ENCODE measurements around the gene PPARGC1A.

Gene PPARGC1A

DNA sequence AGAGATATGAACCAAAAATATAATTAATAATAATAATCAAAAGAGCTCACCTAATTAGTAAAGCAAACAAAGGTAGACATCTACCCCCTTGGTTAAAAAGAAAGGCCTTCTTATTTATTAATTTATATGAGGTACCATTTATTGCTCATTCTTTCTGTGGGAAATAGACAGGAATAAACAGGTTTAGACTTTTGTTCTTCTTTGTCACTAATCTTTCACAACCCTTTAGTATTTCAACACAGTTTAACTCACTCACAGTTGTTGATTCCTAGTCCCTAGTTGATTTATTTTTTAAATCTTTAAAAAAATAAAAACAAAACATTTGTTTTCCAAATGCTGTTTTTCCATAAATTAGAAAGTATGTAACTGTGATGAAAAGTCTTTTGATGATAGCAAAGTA, 5.6 kb downstream of the PPARGC1A start:
- no peak for TF ChIP-seq TCF12 (IDR thresholded peaks at IDR 0.05; ENCODE audit: low read depth)
- no peak for TF ChIP-seq RAD21 (IDR thresholded peaks at IDR 0.05; ENCODE audit: low read depth)
- TF ChIP-seq EGR1 (IDR thresholded peaks at IDR 0.05): no peak
- TF ChIP-seq FOXM1 (IDR thresholded peaks at IDR 0.05; ENCODE audit: borderline replicate concordance, low read depth): no peak
- TF ChIP-seq, protein P1, sequence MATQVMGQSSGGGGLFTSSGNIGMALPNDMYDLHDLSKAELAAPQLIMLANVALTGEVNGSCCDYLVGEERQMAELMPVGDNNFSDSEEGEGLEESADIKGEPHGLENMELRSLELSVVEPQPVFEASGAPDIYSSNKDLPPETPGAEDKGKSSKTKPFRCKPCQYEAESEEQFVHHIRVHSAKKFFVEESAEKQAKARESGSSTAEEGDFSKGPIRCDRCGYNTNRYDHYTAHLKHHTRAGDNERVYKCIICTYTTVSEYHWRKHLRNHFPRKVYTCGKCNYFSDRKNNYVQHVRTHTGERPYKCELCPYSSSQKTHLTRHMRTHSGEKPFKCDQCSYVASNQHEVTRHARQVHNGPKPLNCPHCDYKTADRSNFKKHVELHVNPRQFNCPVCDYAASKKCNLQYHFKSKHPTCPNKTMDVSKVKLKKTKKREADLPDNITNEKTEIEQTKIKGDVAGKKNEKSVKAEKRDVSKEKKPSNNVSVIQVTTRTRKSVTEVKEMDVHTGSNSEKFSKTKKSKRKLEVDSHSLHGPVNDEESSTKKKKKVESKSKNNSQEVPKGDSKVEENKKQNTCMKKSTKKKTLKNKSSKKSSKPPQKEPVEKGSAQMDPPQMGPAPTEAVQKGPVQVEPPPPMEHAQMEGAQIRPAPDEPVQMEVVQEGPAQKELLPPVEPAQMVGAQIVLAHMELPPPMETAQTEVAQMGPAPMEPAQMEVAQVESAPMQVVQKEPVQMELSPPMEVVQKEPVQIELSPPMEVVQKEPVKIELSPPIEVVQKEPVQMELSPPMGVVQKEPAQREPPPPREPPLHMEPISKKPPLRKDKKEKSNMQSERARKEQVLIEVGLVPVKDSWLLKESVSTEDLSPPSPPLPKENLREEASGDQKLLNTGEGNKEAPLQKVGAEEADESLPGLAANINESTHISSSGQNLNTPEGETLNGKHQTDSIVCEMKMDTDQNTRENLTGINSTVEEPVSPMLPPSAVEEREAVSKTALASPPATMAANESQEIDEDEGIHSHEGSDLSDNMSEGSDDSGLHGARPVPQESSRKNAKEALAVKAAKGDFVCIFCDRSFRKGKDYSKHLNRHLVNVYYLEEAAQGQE (IDR thresholded peaks at IDR 0.05; ENCODE audit: low read depth): no peak
- TF ChIP-seq, protein P2, sequence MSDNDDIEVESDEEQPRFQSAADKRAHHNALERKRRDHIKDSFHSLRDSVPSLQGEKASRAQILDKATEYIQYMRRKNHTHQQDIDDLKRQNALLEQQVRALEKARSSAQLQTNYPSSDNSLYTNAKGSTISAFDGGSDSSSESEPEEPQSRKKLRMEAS (IDR thresholded peaks at IDR 0.05): no peak
- no peak for TF ChIP-seq CEBPB (IDR thresholded peaks at IDR 0.05)
- TF ChIP-seq TAF1 (IDR thresholded peaks at IDR 0.05; ENCODE audit: low read depth): no peak
- TF ChIP-seq YY1 (IDR thresholded peaks at IDR 0.05; ENCODE audit: low read depth): no peak
- TF ChIP-seq, protein P3, sequence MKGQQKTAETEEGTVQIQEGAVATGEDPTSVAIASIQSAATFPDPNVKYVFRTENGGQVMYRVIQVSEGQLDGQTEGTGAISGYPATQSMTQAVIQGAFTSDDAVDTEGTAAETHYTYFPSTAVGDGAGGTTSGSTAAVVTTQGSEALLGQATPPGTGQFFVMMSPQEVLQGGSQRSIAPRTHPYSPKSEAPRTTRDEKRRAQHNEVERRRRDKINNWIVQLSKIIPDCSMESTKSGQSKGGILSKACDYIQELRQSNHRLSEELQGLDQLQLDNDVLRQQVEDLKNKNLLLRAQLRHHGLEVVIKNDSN (IDR thresholded peaks at IDR 0.05): no peak
- no peak for TF ChIP-seq ZBTB7A (IDR thresholded peaks at IDR 0.05; ENCODE audit: low read depth)
- no peak for TF ChIP-seq EP300 (IDR thresholded peaks at IDR 0.05; ENCODE audit: borderline replicate concordance)
- TF ChIP-seq CREB1 (IDR thresholded peaks at IDR 0.05; ENCODE audit: low read depth): no peak
- no peak for TF ChIP-seq NFIC (IDR thresholded peaks at IDR 0.05)
- TF ChIP-seq TEAD4 (IDR thresholded peaks at IDR 0.05): no peak

DNA sequence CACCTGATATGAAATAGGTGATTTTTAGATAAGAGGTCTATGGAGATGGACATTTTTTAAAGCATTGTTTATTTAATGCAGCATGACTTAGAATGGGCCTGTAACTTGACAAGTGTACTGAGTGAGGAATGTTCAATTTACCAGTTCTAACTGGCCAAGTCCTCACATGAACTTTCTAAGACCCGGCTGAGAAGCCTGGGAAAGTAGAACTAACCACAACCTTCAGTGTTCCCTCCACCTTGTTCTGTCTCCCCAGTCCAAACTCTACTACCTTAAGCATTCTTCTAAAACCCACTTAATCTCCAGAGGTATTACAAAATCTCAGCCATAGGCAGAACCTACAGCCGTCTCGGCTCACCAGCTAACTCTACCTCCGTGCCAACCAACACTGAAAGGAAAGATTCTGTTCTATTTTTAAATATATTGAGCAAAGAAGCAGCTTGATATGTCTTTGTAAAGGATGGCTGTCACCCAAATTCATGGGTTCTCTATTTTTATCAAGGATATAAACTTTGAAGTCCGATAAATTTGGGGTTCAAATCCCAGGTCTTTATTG, 6.8 kb downstream of the PPARGC1A start:
- no peak for TF ChIP-seq EGR1 (IDR thresholded peaks at IDR 0.05)
- TF ChIP-seq FOXM1 (IDR thresholded peaks at IDR 0.05; ENCODE audit: borderline replicate concordance, low read depth): no peak
- no peak for TF ChIP-seq CEBPB (IDR thresholded peaks at IDR 0.05)
- TF ChIP-seq, protein P1 (IDR thresholded peaks at IDR 0.05; ENCODE audit: low read depth): no peak
- no peak for TF ChIP-seq CREB1 (IDR thresholded peaks at IDR 0.05; ENCODE audit: low read depth)
- no peak for TF ChIP-seq EP300 (IDR thresholded peaks at IDR 0.05; ENCODE audit: borderline replicate concordance)
- no peak for TF ChIP-seq TAF1 (IDR thresholded peaks at IDR 0.05; ENCODE audit: low read depth)
- no peak for TF ChIP-seq ZBTB7A (IDR thresholded peaks at IDR 0.05; ENCODE audit: low read depth)

DNA sequence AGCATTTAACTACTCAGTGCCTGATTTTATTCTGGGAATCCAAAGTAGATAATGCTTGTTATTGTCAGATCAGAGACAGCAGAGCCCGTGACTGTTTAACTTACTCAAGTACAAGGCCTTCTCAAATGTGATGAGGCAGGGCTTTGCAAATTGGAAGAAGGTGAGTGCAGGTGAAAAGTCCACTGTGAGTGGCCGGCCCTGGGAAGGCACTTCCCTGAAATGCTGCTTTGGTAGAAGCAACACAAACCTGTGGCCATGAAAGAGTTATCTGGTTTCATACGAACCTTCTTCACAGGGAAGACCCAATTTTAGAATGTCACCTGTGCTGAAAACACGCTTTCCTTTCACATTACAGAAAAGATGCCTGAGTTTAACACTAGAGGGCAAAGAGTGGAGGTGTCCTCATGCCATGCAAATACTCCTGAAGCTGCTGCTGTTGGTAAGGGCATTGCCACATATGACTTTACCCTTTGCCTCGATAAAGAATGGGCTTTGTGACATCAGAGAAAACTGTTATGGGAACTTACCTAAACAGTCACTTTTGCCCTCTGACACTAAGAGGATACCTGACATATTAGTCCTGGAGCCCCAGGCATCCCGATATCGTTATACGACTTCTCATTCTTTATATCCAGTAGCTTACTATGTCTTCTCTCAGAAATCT, 8.0 kb downstream of the PPARGC1A start:
- TF ChIP-seq RAD21 (IDR thresholded peaks at IDR 0.05; ENCODE audit: low read depth): 0 out of 2 replicates have a peak, but pooled peaks have one; percentile 14
- TF ChIP-seq, protein P2 (IDR thresholded peaks at IDR 0.05): no peak

DNA sequence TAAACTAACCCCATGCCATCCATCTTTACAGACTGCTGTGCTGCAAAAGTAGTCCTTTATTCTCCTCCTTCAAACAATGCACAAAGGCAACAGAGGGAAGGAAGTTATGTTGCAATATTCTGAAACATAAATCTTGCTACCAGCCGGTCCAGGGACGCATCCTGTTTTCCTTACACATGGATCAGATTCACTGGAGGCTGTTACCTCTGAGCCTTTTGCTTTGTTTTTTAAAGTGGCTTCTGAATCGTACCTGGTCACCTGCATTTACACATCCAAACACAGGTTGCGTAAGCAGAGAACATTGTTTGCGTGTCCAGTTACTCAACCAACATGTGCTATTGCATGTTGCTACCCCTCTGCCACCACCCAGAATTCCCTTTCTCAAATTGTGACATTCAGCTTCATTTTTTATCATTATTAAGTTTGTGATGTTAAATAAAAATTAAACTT, 8.8 kb downstream of the PPARGC1A start:
- no peak for TF ChIP-seq RAD21 (IDR thresholded peaks at IDR 0.05; ENCODE audit: low read depth)
- TF ChIP-seq CEBPB (IDR thresholded peaks at IDR 0.05): peak; percentile 90

DNA sequence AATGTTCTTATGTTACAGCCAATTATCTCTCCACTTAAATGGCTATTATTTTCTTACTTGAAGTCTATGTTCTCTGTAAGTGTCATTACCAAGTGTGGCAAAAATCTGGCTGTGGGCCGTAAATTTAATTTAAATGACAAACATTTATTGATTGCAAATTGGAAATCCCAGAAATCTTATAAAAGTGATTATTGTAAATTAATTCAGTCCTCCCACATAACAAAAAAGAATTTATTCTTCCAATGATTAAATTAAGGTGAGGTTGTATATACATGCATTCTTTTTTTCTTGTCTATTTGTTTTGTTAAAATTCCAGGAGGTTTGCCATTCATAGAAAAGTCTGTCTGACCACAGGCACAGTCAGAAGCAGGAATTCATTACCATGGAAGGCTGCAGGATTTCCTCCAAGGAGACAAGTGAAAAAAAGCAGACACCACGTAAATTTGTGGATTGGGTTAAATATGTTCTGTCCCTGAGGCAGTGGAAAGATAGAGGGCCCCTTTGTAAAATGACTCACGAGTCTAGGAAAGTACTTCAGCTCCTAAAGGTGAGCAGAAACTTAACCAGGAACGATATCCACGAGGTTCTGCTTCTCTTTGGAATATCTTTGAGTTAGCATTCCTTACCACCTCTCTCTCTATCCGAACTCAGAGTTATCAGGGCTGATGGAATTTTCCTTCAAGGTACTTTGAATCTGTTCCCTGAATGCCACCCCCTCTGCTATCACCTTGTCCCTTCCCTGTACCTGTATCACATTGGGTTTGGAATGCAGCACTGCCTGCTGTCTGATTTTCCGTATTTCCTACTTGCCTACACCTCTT, 10.7 kb downstream of the PPARGC1A start:
- no peak for TF ChIP-seq ZBTB7A (IDR thresholded peaks at IDR 0.05; ENCODE audit: low read depth)
- no peak for TF ChIP-seq TAF1 (IDR thresholded peaks at IDR 0.05; ENCODE audit: low read depth)
- TF ChIP-seq NFIC (IDR thresholded peaks at IDR 0.05): no peak
- no peak for TF ChIP-seq RAD21 (IDR thresholded peaks at IDR 0.05; ENCODE audit: low read depth)
- TF ChIP-seq CEBPB (IDR thresholded peaks at IDR 0.05): no peak
- TF ChIP-seq, protein P1 (IDR thresholded peaks at IDR 0.05; ENCODE audit: low read depth): no peak
- TF ChIP-seq, protein P3 (IDR thresholded peaks at IDR 0.05): no peak
- TF ChIP-seq EP300 (IDR thresholded peaks at IDR 0.05; ENCODE audit: borderline replicate concordance): no peak
- TF ChIP-seq FOXM1 (IDR thresholded peaks at IDR 0.05; ENCODE audit: borderline replicate concordance, low read depth): no peak
- no peak for TF ChIP-seq TEAD4 (IDR thresholded peaks at IDR 0.05)
- no peak for TF ChIP-seq TCF12 (IDR thresholded peaks at IDR 0.05; ENCODE audit: low read depth)
- no peak for TF ChIP-seq EGR1 (IDR thresholded peaks at IDR 0.05)
- no peak for TF ChIP-seq CREB1 (IDR thresholded peaks at IDR 0.05; ENCODE audit: low read depth)

Measured in Ishikawa (cell line).